H1 (cell line): ENCODE results near the gene VWA7. TPM values are rescaled to one million over a fixed set of nuclear protein-coding genes. Genes with fewer than 3 reads are reported as not detected.
A peak's percentile ranks its signal among the peaks of the same experiment; 100 is the strongest.

Experiments used
- CTCF ChIA-PET: fragments of 300-600 bp; sonication (Branson Sonifier 250); formaldehyde crosslinking; loops from one replicate; lab custom pipeline; 2021; ENCODE audit not compliant: partially characterized antibody; lab: Charles Lee
- POLR2A ChIA-PET: fragments of 300-600 bp; sonication (Branson Sonifier 250); formaldehyde crosslinking; loops from one replicate; lab custom pipeline; 2021; ENCODE audit warnings: inconsistent platforms; ENCODE audit not compliant: partially characterized antibody; lab: Charles Lee
- DNase-seq, 2 experiments: peaks; one replicate each; pipeline versions ENCODE4 v3.0.0 to v3.0.0-alpha.2; 2010 to 2022; ENCODE audit warnings: low spot score in 2 of 2, low read depth in 1 of 2, mixed read lengths in 1 of 2
- FAIRE-seq: peaks from 2 replicates; lab custom pipeline; 2011; peaks lifted over from hg19 to GRCh38; lab: Jason Lieb, UNC
- H2AFZ ChIP-seq: 2 replicates; pipeline ENCODE4 v1.8.1; 2012; ENCODE audit warnings: low read length, inconsistent platforms
- H2AK5ac ChIP-seq: 2 replicates; pipeline ENCODE4 v1.6.1; 2013; ENCODE audit warnings: low read depth, low read length
- H2BK120ac ChIP-seq: replicated peaks from 2 replicates; pipeline ENCODE3; 2013; ENCODE audit warnings: low read depth, low read length, inconsistent platforms
- H2BK12ac ChIP-seq: 2 replicates; pipeline ENCODE4 v1.6.1; 2013; ENCODE audit warnings: low read depth, low read length
- H2BK15ac ChIP-seq: 2 replicates; pipeline ENCODE4 v1.6.1; 2013; ENCODE audit warnings: low read length
- H2BK20ac ChIP-seq: 2 replicates; pipeline ENCODE4 v1.6.1; 2013; ENCODE audit warnings: low read length
- H2BK5ac ChIP-seq: 2 replicates; pipeline ENCODE4 v1.6.1; 2013; ENCODE audit warnings: low read depth, low read length
- H3K14ac ChIP-seq: 2 replicates; pipeline ENCODE4 v1.6.1; 2013; ENCODE audit warnings: inconsistent platforms; ENCODE audit not compliant: insufficient read length
- H3K18ac ChIP-seq: 2 replicates; pipeline ENCODE4 v1.6.1; 2013; ENCODE audit warnings: low read length; ENCODE audit errors: extremely low read depth
- H3K23ac ChIP-seq: 2 replicates; pipeline ENCODE4 v1.6.1; 2013; ENCODE audit warnings: inconsistent platforms; ENCODE audit not compliant: insufficient read length
- H3K23me2 ChIP-seq: 2 replicates; pipeline ENCODE4 v1.6.1; 2013; ENCODE audit warnings: low read depth, low read length
- H3K27ac ChIP-seq: 2 replicates; pipeline ENCODE4 v1.6.1; 2011; ENCODE audit warnings: low read depth, low read length, inconsistent platforms
- H3K27me3 ChIP-seq, 4 experiments: replicated peaks in 1 of 4; 1 replicate in 1 of 4; 2 replicates in 3 of 4; pipeline versions ENCODE4 v1.6.1 to v1.8.1; 2011 to 2013; ENCODE audit warnings: low read length in 3 of 4, mild to moderate bottlenecking in 3 of 4, inconsistent platforms in 2 of 4, mixed read lengths in 2 of 4, moderate library complexity in 1 of 4; ENCODE audit not compliant: control insufficient read depth in 3 of 4, insufficient read depth in 3 of 4; ENCODE audit errors: extremely low read depth in 1 of 4
- H3K36me3 ChIP-seq, 4 experiments: 2 replicates each; pipeline versions ENCODE4 v1.6.1 to v1.8.1; 2011 to 2013; ENCODE audit warnings: mild to moderate bottlenecking in 4 of 4, low read length in 3 of 4, moderate library complexity in 2 of 4, control low read depth in 1 of 4, inconsistent platforms in 1 of 4; ENCODE audit not compliant: insufficient read depth in 4 of 4, control insufficient read depth in 2 of 4
- H3K4ac ChIP-seq: replicated peaks from 2 replicates; pipeline ENCODE3; 2013; ENCODE audit warnings: low read length, low read depth, mixed read lengths, inconsistent platforms; ENCODE audit not compliant: insufficient read length
- H3K4me1 ChIP-seq, 4 experiments: replicated peaks in 1 of 4; 1 replicate in 1 of 4; 2 replicates in 3 of 4; pipeline versions ENCODE4 v1.6.1 to v1.8.1; 2011 to 2013; ENCODE audit warnings: low read length in 3 of 4, inconsistent platforms in 2 of 4, mixed read lengths in 1 of 4; ENCODE audit not compliant: insufficient read depth in 4 of 4, control insufficient read depth in 3 of 4
- H3K4me2 ChIP-seq, 2 experiments: 2 replicates each; pipeline versions ENCODE4 v1.6.1 to v1.8.1; 2011 to 2013; ENCODE audit warnings: low read depth in 2 of 2, low read length in 2 of 2, control low read depth in 1 of 2, inconsistent platforms in 1 of 2, mild to moderate bottlenecking in 1 of 2; ENCODE audit not compliant: insufficient read depth in 1 of 2
- H3K4me3 ChIP-seq, 4 experiments: fragments of 200-600, 300-600 bp in 1 of 4; sonication (generic), shearing (Covaris generic), sonication (Bioruptor Twin) in 1 of 4; 2 replicates each; pipeline versions ENCODE4 v1.5.1 to v1.8.1; 2011 to 2016; ENCODE audit warnings: low read length in 4 of 4, low read depth in 3 of 4, control low read depth in 2 of 4, inconsistent platforms in 2 of 4, mild to moderate bottlenecking in 2 of 4, mixed read lengths in 1 of 4, moderate library complexity in 1 of 4; ENCODE audit not compliant: insufficient read depth in 2 of 4; ENCODE audit errors: extremely low read depth in 1 of 4
- H3K56ac ChIP-seq: replicated peaks from 2 replicates; pipeline ENCODE3; 2013; ENCODE audit warnings: low read depth, mild to moderate bottlenecking, mixed read lengths, low read length, inconsistent platforms; ENCODE audit not compliant: insufficient read length
- H3K79me1 ChIP-seq: 2 replicates; pipeline ENCODE4 v1.6.1; 2013; ENCODE audit warnings: low read depth, low read length, control low read depth
- H3K79me2 ChIP-seq, 2 experiments: 2 replicates each; pipeline versions ENCODE4 v1.6.1 to v1.8.1; 2012 to 2013; ENCODE audit warnings: low read length in 2 of 2, mild to moderate bottlenecking in 2 of 2, inconsistent platforms in 1 of 2; ENCODE audit not compliant: insufficient read depth in 2 of 2, control insufficient read depth in 1 of 2
- H3K9ac ChIP-seq, 4 experiments: replicated peaks in 1 of 4; 1 replicate in 1 of 4; 2 replicates in 3 of 4; pipeline versions ENCODE4 v1.6.1 to v1.8.1; 2011 to 2013; ENCODE audit warnings: low read depth in 3 of 4, low read length in 3 of 4, control low read depth in 2 of 4, mild to moderate bottlenecking in 2 of 4, moderate library complexity in 2 of 4, inconsistent platforms in 1 of 4; ENCODE audit errors: extremely low read depth in 1 of 4
- H3K9me3 ChIP-seq, 2 experiments: 2 replicates each; pipeline versions ENCODE4 v1.6.1 to v1.8.1; 2012 to 2013; ENCODE audit warnings: mild to moderate bottlenecking in 2 of 2, moderate library complexity in 2 of 2, control low read depth in 1 of 2, inconsistent platforms in 1 of 2, low read depth in 1 of 2, low read length in 1 of 2, mixed read lengths in 1 of 2; ENCODE audit not compliant: insufficient read depth in 2 of 2
- H4K20me1 ChIP-seq, 2 experiments: replicated peaks in 1 of 2; 2 replicates each; pipeline versions ENCODE3 to v1.8.1; 2011 to 2013; ENCODE audit warnings: inconsistent platforms in 2 of 2, low read length in 2 of 2, mild to moderate bottlenecking in 1 of 2; ENCODE audit not compliant: insufficient read depth in 2 of 2, control insufficient read depth in 1 of 2
- H4K5ac ChIP-seq: 2 replicates; pipeline ENCODE4 v1.6.1; 2013; ENCODE audit warnings: low read length, low read depth, mixed read lengths, inconsistent platforms; ENCODE audit not compliant: insufficient read length
- H4K8ac ChIP-seq: 2 replicates; pipeline ENCODE4 v1.8.0; 2013; ENCODE audit warnings: mild to moderate bottlenecking, moderate library complexity, low read length, inconsistent platforms; ENCODE audit not compliant: insufficient read depth; ENCODE audit errors: extremely low read depth
- H4K91ac ChIP-seq: replicated peaks from 2 replicates; pipeline ENCODE3; 2013; ENCODE audit warnings: low read length, mixed read lengths, inconsistent platforms; ENCODE audit not compliant: insufficient read length
- CBX8 ChIP-seq: fragments of 300-800, 300-1000 bp; sonication (generic); IDR thresholded peaks from 2 replicates; pipeline ENCODE4 v1.7.1; 2016; ENCODE audit warnings: low read depth, low read length, borderline replicate concordance
- EP300 ChIP-seq, 2 experiments: IDR thresholded peaks; 1 replicate in 1 of 2; 2 replicates in 1 of 2; pipeline ENCODE4 v1.6.1; 2011 to 2012; ENCODE audit warnings: low read depth in 2 of 2, low read length in 2 of 2, mild to moderate bottlenecking in 2 of 2, borderline replicate concordance in 1 of 2, inconsistent platforms in 1 of 2, moderate library complexity in 1 of 2
- FOSL1 ChIP-seq: IDR thresholded peaks from 2 replicates; pipeline ENCODE4 v1.6.1; 2011; ENCODE audit warnings: mild to moderate bottlenecking, low read depth, low read length, moderate library complexity; ENCODE audit not compliant: insufficient read depth
- GTF2F1 ChIP-seq: IDR thresholded peaks from 2 replicates; pipeline ENCODE4 v1.6.1; 2012; ENCODE audit warnings: low read depth, low read length, improper control_type of control experiment, borderline replicate concordance
- HDAC6 ChIP-seq: IDR thresholded peaks from one replicate; pipeline ENCODE4 v1.7.1; 2012; ENCODE audit warnings: low read depth, mild to moderate bottlenecking, inconsistent platforms, low read length, moderate library complexity
- JUND ChIP-seq: IDR thresholded peaks from 2 replicates; pipeline ENCODE4 v1.6.1; 2011; ENCODE audit warnings: mild to moderate bottlenecking, improper control_type of control experiment, low read length
- KDM5A ChIP-seq: fragments of 200-600 bp; IDR thresholded peaks from 2 replicates; pipeline ENCODE4 v1.7.1; 2012; ENCODE audit warnings: mild to moderate bottlenecking, low read length, inconsistent platforms, mixed read lengths
- SIRT6 ChIP-seq: IDR thresholded peaks from one replicate; pipeline ENCODE4 v1.7.1; 2012; ENCODE audit warnings: low read length, inconsistent platforms
- SRF ChIP-seq: IDR thresholded peaks from 2 replicates; pipeline ENCODE4 v1.6.1; 2011; ENCODE audit warnings: mild to moderate bottlenecking, low read depth, low read length, moderate library complexity
- TCF12 ChIP-seq: IDR thresholded peaks from 2 replicates; pipeline ENCODE4 v1.6.1; 2011; ENCODE audit warnings: low read depth, mild to moderate bottlenecking, low read length
- WGBS, 2 experiments: shearing (Covaris generic) in 1 of 2; methylation state at CpG; one replicate each; pipeline versions ENCODE4 v1.1.6 to v1.1.7; 2013 to 2015; ENCODE audit warnings: low lambda C conversion rate in 2 of 2, mixed read lengths in 2 of 2, inconsistent platforms in 1 of 2, low coverage in 1 of 2, missing lambda C conversion rate in 1 of 2; ENCODE audit not compliant: insufficient replicate concordance in 2 of 2, insufficient coverage in 1 of 2, insufficient read length in 1 of 2; ENCODE audit errors: extremely low coverage in 1 of 2, missing lambda C conversion rate in 1 of 2; 5-methylcytosine and 5-hydroxymethylcytosine counted together
- polyA plus RNA-seq, 7 experiments: library from polyadenylated mRNA; depleted of rRNA in 3 of 7; stranded (reverse) in 5 of 7; unstranded in 2 of 7; fragments of >200 nt in 5 of 7; fragments of 200-250 nt in 2 of 7; gene quantifications; 1 replicate in 5 of 7; 2 replicates in 1 of 7; 4 replicates in 1 of 7; pipeline versions ENCODE4 v1.2.1 to v1.2.3, GENCODE V29; 2011 to 2013; ENCODE audit warnings: missing spikeins in 2 of 7, mixed read lengths in 2 of 7
- total RNA-seq: library from RNA; stranded (reverse); fragmentation: NEBNext Ultra II Directional; extraction: Animal tissue kit (Norgen Biotek cat#: 25700); gene quantifications from 2 replicates; pipeline ENCODE4 v1.2.1, GENCODE V29; 2021

The VWA7 gene
- total and polyA plus RNA-seq, 2 of the 8 experiments (the other 6 are each of a cell fraction or from before 2014, with no cell fraction given): 0.82 to 2.1 TPM

DNA sequence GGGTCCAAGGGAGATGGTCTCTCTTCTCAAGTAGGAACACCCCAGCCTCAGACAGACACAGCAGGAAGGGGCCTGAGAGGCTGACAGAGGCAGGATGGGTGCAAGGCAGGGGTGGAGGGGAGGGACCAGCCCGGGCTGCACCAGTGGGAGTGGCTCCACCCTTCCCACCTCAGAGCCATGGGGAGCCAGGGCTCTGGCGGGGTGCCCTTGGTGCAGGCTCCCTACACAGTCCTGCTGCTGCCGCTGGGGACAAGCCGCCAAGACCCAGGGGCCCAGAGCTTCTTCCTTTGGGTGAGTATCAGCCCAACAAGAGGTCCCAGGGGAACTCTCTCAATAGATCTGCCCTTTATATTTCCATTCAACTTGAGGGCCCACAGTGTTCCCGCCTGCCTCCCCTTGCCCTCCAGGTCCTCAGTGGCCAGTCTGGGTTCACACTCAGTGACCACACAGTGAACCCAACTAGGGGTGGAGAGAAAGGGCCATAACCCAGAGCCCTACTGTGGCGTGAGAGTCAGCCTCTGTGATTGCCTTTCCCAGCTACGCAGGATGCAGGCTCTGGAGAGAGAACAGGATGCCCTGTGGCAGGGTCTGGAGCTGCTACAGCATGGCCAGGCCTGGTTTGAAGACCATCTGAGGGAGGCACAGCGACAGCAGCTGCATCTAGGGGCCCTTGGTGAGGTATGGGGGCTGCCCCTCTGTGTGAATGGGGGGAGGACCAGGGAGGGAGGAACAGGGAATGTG lies 14.1 kb downstream of the VWA7 start:
- no peak overlapping the region; a peak in 1 of 7 replicates for H3K9ac ChIP-seq
- H4K8ac ChIP-seq: no peak overlapping the region; the same call in 1 of the 2 replicates
- no peak overlapping the region for H2BK20ac ChIP-seq
- H3K79me2 ChIP-seq: no peaks in the 10 kb centered on the region
- no peak overlapping the region for H2AK5ac ChIP-seq
- 0 out of 2 replicates have a peak overlapping the region, but pooled peaks have one; percentile 32 for H3K27ac ChIP-seq
- no peak overlapping the region for H3K23ac ChIP-seq
- no peaks in the 10 kb centered on the region for H3K9me3 ChIP-seq
- H3K4me1 ChIP-seq: peaks cover 0 to 11% (median under 1%) of the 10 kb centered on the region in 4 experiments; a peak in 4 of 7 replicates
- H3K27me3 ChIP-seq: no peaks in the 10 kb centered on the region
- ChIA-PET POLR2A (interaction anchor here (0.6 to 1.6 kb wide), 12 partner anchors 10 to 102 kb away, joined by 3 to 12 read pairs (median 3); partner anchors contain the start of genes ABHD16A, C6orf47, CLIC1 and DDAH2), CTCF (interaction anchor here (0.8 to 1.6 kb wide), 9 partner anchors 10 to 133 kb away, joined by 3 to 5 read pairs (median 3); partner anchors contain the start of genes CLIC1 and VWA7)
- 0 out of 2 replicates have a peak overlapping the region, but pooled peaks have one; percentile 12 for H2BK15ac ChIP-seq
- peak overlapping the region; percentile 31 for H4K91ac ChIP-seq
- no peak overlapping the region for H2BK120ac ChIP-seq
- H3K56ac ChIP-seq: no peak overlapping the region
- H2BK5ac ChIP-seq: peak overlapping the region; percentile 20; the same call in 1 of the 2 replicates
- no peaks in the 10 kb centered on the region for H4K20me1 ChIP-seq
- H3K14ac ChIP-seq: no peak overlapping the region
- H2AFZ ChIP-seq: no peak overlapping the region
- no peak for DNase-seq
- no peak overlapping the region for H3K18ac ChIP-seq
- TF ChIP-seq GTF2F1: no peak
- TF ChIP-seq CBX8: no peak
- no peak for TF ChIP-seq TCF12
- no peak for TF ChIP-seq SIRT6
- no peak for TF ChIP-seq KDM5A
- TF ChIP-seq HDAC6: no peak
- TF ChIP-seq JUND: no peak
- TF ChIP-seq SRF: no peak
- no peak for TF ChIP-seq EP300 (IDR thresholded peaks at IDR 0.05; ENCODE audit: borderline replicate concordance in 1 of 2, low read depth in 2 of 2, low read length in 2 of 2)
- TF ChIP-seq FOSL1: no peak
- no peak overlapping the region for H2BK12ac ChIP-seq
- no peak overlapping the region for H4K5ac ChIP-seq
- no peak for FAIRE-seq
- H3K4me3 ChIP-seq: no peak overlapping the region
- WGBS, 2 experiments: 91% methylated on average over 8 of the region's 8 CpGs; no CpG with 5 or more reads in 1 of the 2 experiments
- H3K4ac ChIP-seq: no peak overlapping the region
- no peaks in the 10 kb centered on the region for H3K79me1 ChIP-seq
- H3K23me2 ChIP-seq: peaks cover 3% of the 10 kb centered on the region; the same call in 1 of the 2 replicates
- peak overlapping the region in 1 of 2 experiments; percentile 6; a peak in 1 of 4 replicates for H3K4me2 ChIP-seq
- H3K36me3 ChIP-seq: peaks cover 0 to 16% (median 1%) of the 10 kb centered on the region in 4 experiments; a peak in 3 of 8 replicates
